Pancreas (tissue), 10 donors: ENCODE measurements around the gene MRPS6. TPM values are rescaled to one million over a fixed set of nuclear protein-coding genes. Genes with fewer than 3 reads are reported as not detected.

Source experiments
- ATAC-seq, 4 donors: fragments of 200-7000 bp; cut with Tn5 transposase; one replicate each; pipeline versions ENCODE4 v1.8.0 to v1.9.1; 2020; ENCODE audit warnings: mild to moderate bottlenecking in 4 of 4, moderate library complexity in 4 of 4
- DNase-seq, 6 donors: peaks; one replicate each; pipeline ENCODE4 v3.0.0-alpha.2; 2020
- FAIRE-seq: peaks from 2 replicates; lab custom pipeline; 2012; peaks lifted over from hg19 to GRCh38; lab: Jason Lieb, UNC
- H3K27ac ChIP-seq, 4 donors: fragments of 200-600 bp; sonication (generic); 1 replicate in 3 of 4; 2 replicates in 1 of 4; pipeline versions ENCODE4 v1.5.0 to v1.8.0; 2020
- H3K27me3 ChIP-seq, 4 donors: fragments of 200-600 bp; one replicate each; pipeline ENCODE4 v1.8.0; 2021
- H3K36me3 ChIP-seq, 3 donors: fragments of 200-600 bp; sonication (generic) in 1 of 3; one replicate each; pipeline versions ENCODE4 v1.5.0 to v1.8.0; 2020 to 2021
- H3K4me1 ChIP-seq, 3 donors: fragments of 200-600 bp; one replicate each; pipeline ENCODE4 v1.8.0; 2021
- H3K4me3 ChIP-seq, 4 donors: fragments of 200-600 bp; sonication (generic) in 2 of 4; one replicate each; pipeline versions ENCODE4 v1.5.0 to v1.8.0; 2020 to 2021
- H3K9me3 ChIP-seq, 4 donors: fragments of 200-600 bp; one replicate each; pipeline ENCODE4 v1.8.0; 2021
- WGBS, 2 donors: extraction: QIAGEN DNeasy Blood & Tissue Kit; methylation state at CpG; one replicate each; pipeline ENCODE4 v1.1.7; 2013; 5-methylcytosine and 5-hydroxymethylcytosine counted together
- intact Hi-C, 3 donors: fragments of 100-400 bp; cut with DNase I; formaldehyde crosslinking; loops; one replicate each; pipeline versions ENCODE4 v1.11.1 to v1.14.2; 2022
- polyA plus RNA-seq, 2 donors: library from polyadenylated mRNA; stranded (reverse); fragments of 200-250 nt; gene quantifications; one replicate each; pipeline ENCODE4 v1.2.3, GENCODE V29; 2013
- total RNA-seq, 6 donors: library from RNA; stranded (reverse); fragmentation: NEBNext Ultra II Directional in 4 of 6; extraction: Animal tissue kit (Norgen Biotek cat#: 25700) in 4 of 6; gene quantifications; one replicate each; pipeline versions ENCODE4 v1.2.1 to v1.2.4, GENCODE V29; 2021 to 2023
- TF ChIP-seq, protein P1 (sequence below), 4 donors: fragments of 200-600 bp; sonication (generic) in 3 of 4; IDR thresholded peaks; one replicate each; pipeline versions ENCODE4 v1.5.0 to v1.8.0; 2021; ENCODE audit warnings: antibody characterized with exemption in 4 of 4
- donor health status: healthy with polysubstance abuse.
- donor health status: DM: no; HTN: no; CAD: no; lungs with moderate emphysema.
- donor health status: DM: no; HTN: no; CAD: no.
- donor health status: control.
- donor health status: control.
- donor health status: Bipolar disorder and iron deficiency.
- donor health status: DM: yes; HTN: yes; CAD: no.
- donor health status: DM: no; HTN: no; CAD: no.
- donor health status: DM: no; HTN: no; CAD: no.
- donor health status: DM: yes; HTN: yes; CAD: no.

Gene MRPS6
- total and polyA plus RNA-seq, 8 donors = 9.9 to 18.5 (median 13.1) TPM

DNA sequence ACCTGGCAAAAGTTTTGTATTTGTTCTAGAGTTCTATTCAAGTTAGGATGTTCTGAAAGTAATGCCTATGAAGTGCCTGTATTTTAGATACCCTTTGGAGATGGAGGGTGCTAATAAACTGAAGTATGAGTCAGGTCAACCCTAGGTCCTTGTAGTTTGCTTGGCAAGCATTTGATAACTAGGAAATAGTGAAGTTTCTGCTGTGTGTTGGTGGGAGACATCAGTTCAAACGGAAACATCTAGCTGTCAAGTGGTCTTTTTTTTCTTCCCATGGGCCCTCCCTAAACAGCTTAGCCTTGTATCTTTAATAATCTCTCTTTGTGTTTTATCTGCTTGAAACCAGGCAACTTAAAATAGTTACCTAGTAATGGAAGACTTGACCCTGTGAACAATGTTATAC, 4.5 kb downstream of the MRPS6 start:
- WGBS, 2 donors = 86 to 97% methylated on average over 1 of the region's 1 CpG
- ATAC-seq (no peak), FAIRE-seq (no peak), DNase-seq (no peak)
- TF ChIP-seq, protein P1, sequence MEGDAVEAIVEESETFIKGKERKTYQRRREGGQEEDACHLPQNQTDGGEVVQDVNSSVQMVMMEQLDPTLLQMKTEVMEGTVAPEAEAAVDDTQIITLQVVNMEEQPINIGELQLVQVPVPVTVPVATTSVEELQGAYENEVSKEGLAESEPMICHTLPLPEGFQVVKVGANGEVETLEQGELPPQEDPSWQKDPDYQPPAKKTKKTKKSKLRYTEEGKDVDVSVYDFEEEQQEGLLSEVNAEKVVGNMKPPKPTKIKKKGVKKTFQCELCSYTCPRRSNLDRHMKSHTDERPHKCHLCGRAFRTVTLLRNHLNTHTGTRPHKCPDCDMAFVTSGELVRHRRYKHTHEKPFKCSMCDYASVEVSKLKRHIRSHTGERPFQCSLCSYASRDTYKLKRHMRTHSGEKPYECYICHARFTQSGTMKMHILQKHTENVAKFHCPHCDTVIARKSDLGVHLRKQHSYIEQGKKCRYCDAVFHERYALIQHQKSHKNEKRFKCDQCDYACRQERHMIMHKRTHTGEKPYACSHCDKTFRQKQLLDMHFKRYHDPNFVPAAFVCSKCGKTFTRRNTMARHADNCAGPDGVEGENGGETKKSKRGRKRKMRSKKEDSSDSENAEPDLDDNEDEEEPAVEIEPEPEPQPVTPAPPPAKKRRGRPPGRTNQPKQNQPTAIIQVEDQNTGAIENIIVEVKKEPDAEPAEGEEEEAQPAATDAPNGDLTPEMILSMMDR (IDR thresholded peaks at IDR 0.05) = no peak
- intact Hi-C loops = no loop called here
- no peaks in the 10 kb centered on the region for H3K9me3 ChIP-seq
- H3K27me3 ChIP-seq = no peaks in the 10 kb centered on the region
- H3K36me3 ChIP-seq = no peaks in the 10 kb centered on the region
- H3K27ac ChIP-seq = no peak overlapping the region
- H3K4me1 ChIP-seq = peaks cover 15 to 43% (median 21%) of the 10 kb centered on the region in 3 donors
- no peak overlapping the region for H3K4me3 ChIP-seq

DNA sequence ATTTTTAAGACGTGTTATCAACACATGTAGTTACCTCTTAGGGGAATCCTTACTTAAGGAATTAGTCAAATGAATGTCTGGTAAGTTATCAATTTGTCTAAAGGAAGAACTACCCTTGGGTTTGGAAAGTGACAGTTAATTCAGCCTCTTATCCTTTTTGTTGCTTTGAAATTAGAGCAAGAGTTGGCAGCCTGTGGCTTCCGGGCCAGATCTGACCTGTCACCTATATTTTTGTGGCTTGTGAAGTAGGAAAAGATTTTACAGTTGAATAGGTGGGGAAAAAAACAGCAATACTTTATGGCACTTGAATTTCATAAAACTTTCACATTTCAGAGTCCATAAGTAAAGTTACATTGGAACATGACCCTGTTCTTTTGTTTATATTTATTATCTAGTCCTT, 5.5 kb downstream of the MRPS6 start:
- Histone ChIP-seq H3K27ac (no peak overlapping the region), H3K4me1 (peaks cover 15 to 44% (median 21%) of the 10 kb centered on the region in 3 donors), H3K9me3 (no peaks in the 10 kb centered on the region), H3K27me3 (no peaks in the 10 kb centered on the region), H3K4me3 (no peak overlapping the region), H3K36me3 (no peaks in the 10 kb centered on the region)
- ATAC-seq = no peak
- WGBS, 2 donors = 46 to 47% methylated on average over 2 of the region's 2 CpGs
- intact Hi-C loops = no loop called here
- TF ChIP-seq, protein P1 (IDR thresholded peaks at IDR 0.05) = no peak
- FAIRE-seq = no peak
- DNase-seq = no peak

DNA sequence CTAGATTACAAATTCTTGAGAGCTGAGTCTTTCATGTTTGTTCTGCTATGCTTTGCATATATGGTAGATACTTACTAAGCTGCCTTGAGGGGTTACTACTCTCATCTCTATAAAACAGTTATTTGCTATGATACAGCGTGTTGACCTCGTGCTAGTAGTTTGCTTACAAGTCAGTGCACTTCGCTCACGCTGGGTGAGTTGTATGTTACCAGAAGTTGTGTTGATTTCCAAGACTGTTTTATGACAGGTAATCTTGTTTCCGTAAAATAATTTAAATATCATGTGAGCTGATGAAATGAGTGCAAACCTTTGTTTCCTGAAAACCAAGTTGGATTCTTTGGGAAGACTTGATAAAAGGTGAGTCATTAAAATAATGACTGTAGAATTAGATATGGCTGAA, 7.3 kb downstream of the MRPS6 start:
- Histone ChIP-seq H3K27ac (no peak overlapping the region), H3K4me1 (peaks cover 7 to 33% (median 12%) of the 10 kb centered on the region in 3 donors), H3K4me3 (no peak overlapping the region), H3K27me3 (no peaks in the 10 kb centered on the region), H3K36me3 (no peaks in the 10 kb centered on the region), H3K9me3 (no peaks in the 10 kb centered on the region)
- 97% methylated on average over 5 of the region's 5 CpGs for WGBS, 2 donors
- ATAC-seq (no peak), FAIRE-seq (no peak), DNase-seq (no peak)
- TF ChIP-seq, protein P1 (IDR thresholded peaks at IDR 0.05) = no peak
- intact Hi-C loops = no loop called here

DNA sequence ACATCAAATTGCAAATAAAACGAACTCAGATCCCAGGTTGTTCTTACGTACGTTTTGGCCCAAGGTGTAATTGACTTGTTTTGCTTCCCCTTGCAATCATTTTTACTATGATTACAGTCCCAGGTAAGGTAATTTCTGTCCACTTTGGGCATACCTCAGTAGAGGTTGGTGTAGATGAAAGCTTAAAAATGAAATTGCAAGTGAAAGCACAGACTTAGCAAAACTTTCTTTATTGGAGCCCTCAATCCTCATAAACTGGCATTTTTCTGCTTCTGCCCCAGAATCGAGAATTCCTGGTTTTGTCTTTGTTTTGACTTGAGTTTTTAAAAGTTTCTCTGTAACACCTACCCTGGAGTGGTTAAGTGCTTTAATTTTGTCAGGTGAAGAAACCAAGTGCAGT, 9.4 kb downstream of the MRPS6 start:
- H3K27ac ChIP-seq = no peak overlapping the region
- no peaks in the 10 kb centered on the region for H3K27me3 ChIP-seq
- H3K4me3 ChIP-seq = no peak overlapping the region
- ATAC-seq (peak in 1 of 4 donors; percentile 34), DNase-seq (no peak), FAIRE-seq (no peak)
- H3K9me3 ChIP-seq = no peaks in the 10 kb centered on the region
- TF ChIP-seq, protein P1 (IDR thresholded peaks at IDR 0.05) = no peak
- no peaks in the 10 kb centered on the region for H3K36me3 ChIP-seq
- intact Hi-C loops = no loop called here
- WGBS, 2 donors = 47 to 52% methylated on average over 4 of the region's 4 CpGs
- peaks cover 7 to 30% (median 11%) of the 10 kb centered on the region in 3 donors for H3K4me1 ChIP-seq

DNA sequence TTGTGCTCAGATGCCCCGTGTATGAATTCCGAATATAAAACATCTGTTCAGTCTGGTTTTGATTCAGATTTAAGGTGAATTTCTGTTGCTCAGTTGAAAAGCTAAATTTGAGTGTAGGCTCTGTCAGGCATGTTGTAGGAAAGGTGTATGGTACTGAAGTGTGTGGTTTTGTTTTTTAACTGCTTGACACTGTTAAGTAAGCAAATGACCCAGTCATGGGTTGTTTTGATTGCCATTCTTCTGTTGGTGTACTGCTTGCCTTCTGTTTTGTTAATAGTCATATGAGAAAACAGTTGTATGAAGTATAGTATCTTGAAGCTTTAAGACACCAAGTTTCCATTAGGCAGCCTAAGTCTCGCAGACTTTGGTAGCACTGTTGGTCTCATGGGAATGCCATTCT, 10.0 kb downstream of the MRPS6 start:
- intact Hi-C loops = no loop called here
- no peak overlapping the region for H3K4me3 ChIP-seq

More for the DNA sequence above, 10.0 kb downstream of the MRPS6 start:
- H3K27me3 ChIP-seq = no peaks in the 10 kb centered on the region
- ATAC-seq (no peak), DNase-seq (no peak), FAIRE-seq (no peak)
- TF ChIP-seq, protein P1 (IDR thresholded peaks at IDR 0.05) = no peak
- H3K4me1 ChIP-seq = peaks cover 7 to 30% (median 11%) of the 10 kb centered on the region in 3 donors
- no peaks in the 10 kb centered on the region for H3K36me3 ChIP-seq
- 92 to 95% methylated on average over 3 of the region's 3 CpGs for WGBS, 2 donors
- H3K9me3 ChIP-seq = no peaks in the 10 kb centered on the region
- H3K27ac ChIP-seq = no peak overlapping the region
